ENCODE data around the gene NEK7.

NEK7 gene

GRCh38 chr1:198199105-198199504 lies 42.3 kb downstream of the NEK7 start:
- no peak overlapping the region for H3K9ac ChIP-seq (ENCODE audit: low read depth in 1 of 2, low read length in 2 of 2)
- H3K27ac ChIP-seq (ENCODE audit: low read depth in 2 of 2, low read length in 2 of 2) = no peak overlapping the region
- no peaks in the 10 kb centered on the region for H3K27me3 ChIP-seq (ENCODE audit: control insufficient read depth in 2 of 2, insufficient read depth in 2 of 2, low read length in 2 of 2)
- no peak overlapping the region for H3K4me3 ChIP-seq (ENCODE audit: low read length in 2 of 2)
- no peaks in the 10 kb centered on the region for H3K9me3 ChIP-seq (ENCODE audit: control insufficient read depth in 2 of 2, low read length in 2 of 2)
- H3K4me1 ChIP-seq (ENCODE audit: control insufficient read depth in 2 of 2, insufficient read depth in 2 of 2, low read length in 2 of 2) = no peaks in the 10 kb centered on the region
- H3K36me3 ChIP-seq (ENCODE audit: control insufficient read depth in 2 of 2, insufficient read depth in 2 of 2, low read length in 2 of 2) = no peaks in the 10 kb centered on the region

- Histone ChIP-seq H3K4me3 (ENCODE audit: low read length in 2 of 2) (no peak overlapping the region), H3K36me3 (ENCODE audit: control insufficient read depth in 2 of 2, insufficient read depth in 2 of 2, low read length in 2 of 2) (no peaks in the 10 kb centered on the region), H3K4me1 (ENCODE audit: control insufficient read depth in 2 of 2, insufficient read depth in 2 of 2, low read length in 2 of 2) (no peaks in the 10 kb centered on the region), H3K9ac (ENCODE audit: low read depth in 1 of 2, low read length in 2 of 2) (no peak overlapping the region), H3K27ac (ENCODE audit: low read depth in 2 of 2, low read length in 2 of 2) (no peak overlapping the region), H3K9me3 (ENCODE audit: control insufficient read depth in 2 of 2, low read length in 2 of 2) (no peaks in the 10 kb centered on the region), H3K27me3 (ENCODE audit: control insufficient read depth in 2 of 2, insufficient read depth in 2 of 2, low read length in 2 of 2) (no peaks in the 10 kb centered on the region)
These were observed 45.4 kb downstream of the NEK7 start for GRCh38 chr1:198201956-198202784.

GRCh38 chr1:198203434-198203833 lies 46.6 kb downstream of the NEK7 start:
- no peak overlapping the region for H3K27ac ChIP-seq (ENCODE audit: low read depth in 2 of 2, low read length in 2 of 2)

GRCh38 chr1:198205016-198205684 lies 48.4 kb downstream of the NEK7 start:
- Histone ChIP-seq H3K27me3 (ENCODE audit: control insufficient read depth in 2 of 2, insufficient read depth in 2 of 2, low read length in 2 of 2) (no peaks in the 10 kb centered on the region), H3K9me3 (ENCODE audit: control insufficient read depth in 2 of 2, low read length in 2 of 2) (no peaks in the 10 kb centered on the region), H3K4me1 (ENCODE audit: control insufficient read depth in 2 of 2, insufficient read depth in 2 of 2, low read length in 2 of 2) (no peaks in the 10 kb centered on the region), H3K4me3 (ENCODE audit: low read length in 2 of 2) (no peak overlapping the region), H3K36me3 (ENCODE audit: control insufficient read depth in 2 of 2, insufficient read depth in 2 of 2, low read length in 2 of 2) (no peaks in the 10 kb centered on the region), H3K9ac (ENCODE audit: low read depth in 1 of 2, low read length in 2 of 2) (no peak overlapping the region), H3K27ac (ENCODE audit: low read depth in 2 of 2, low read length in 2 of 2) (no peak overlapping the region)

More at GRCh38 chr1:198203434-198203833, 46.6 kb downstream of the NEK7 start:
- Histone ChIP-seq H3K9me3 (ENCODE audit: control insufficient read depth in 2 of 2, low read length in 2 of 2) (no peaks in the 10 kb centered on the region), H3K9ac (ENCODE audit: low read depth in 1 of 2, low read length in 2 of 2) (no peak overlapping the region), H3K4me1 (ENCODE audit: control insufficient read depth in 2 of 2, insufficient read depth in 2 of 2, low read length in 2 of 2) (no peaks in the 10 kb centered on the region), H3K4me3 (ENCODE audit: low read length in 2 of 2) (no peak overlapping the region), H3K27me3 (ENCODE audit: control insufficient read depth in 2 of 2, insufficient read depth in 2 of 2, low read length in 2 of 2) (no peaks in the 10 kb centered on the region), H3K36me3 (ENCODE audit: control insufficient read depth in 2 of 2, insufficient read depth in 2 of 2, low read length in 2 of 2) (no peaks in the 10 kb centered on the region)

GRCh38 chr1:198206292-198206691 lies 49.5 kb downstream of the NEK7 start:
- Histone ChIP-seq H3K9me3 (ENCODE audit: control insufficient read depth in 2 of 2, low read length in 2 of 2) (no peaks in the 10 kb centered on the region), H3K27ac (ENCODE audit: low read depth in 2 of 2, low read length in 2 of 2) (no peak overlapping the region), H3K9ac (ENCODE audit: low read depth in 1 of 2, low read length in 2 of 2) (no peak overlapping the region), H3K4me1 (ENCODE audit: control insufficient read depth in 2 of 2, insufficient read depth in 2 of 2, low read length in 2 of 2) (no peaks in the 10 kb centered on the region), H3K27me3 (ENCODE audit: control insufficient read depth in 2 of 2, insufficient read depth in 2 of 2, low read length in 2 of 2) (no peaks in the 10 kb centered on the region), H3K36me3 (ENCODE audit: control insufficient read depth in 2 of 2, insufficient read depth in 2 of 2, low read length in 2 of 2) (no peaks in the 10 kb centered on the region), H3K4me3 (ENCODE audit: low read length in 2 of 2) (no peak overlapping the region)

GRCh38 chr1:198211696-198212095 lies 54.9 kb downstream of the NEK7 start:
- Histone ChIP-seq H3K4me1 (ENCODE audit: control insufficient read depth in 2 of 2, insufficient read depth in 2 of 2, low read length in 2 of 2) (no peaks in the 10 kb centered on the region), H3K36me3 (ENCODE audit: control insufficient read depth in 2 of 2, insufficient read depth in 2 of 2, low read length in 2 of 2) (peaks cover 10% of the 10 kb centered on the region in 2 donors), H3K4me3 (ENCODE audit: low read length in 2 of 2) (no peak overlapping the region)

GRCh38 chr1:198212126-198212525 lies 55.3 kb downstream of the NEK7 start:
- H3K27ac ChIP-seq (ENCODE audit: low read depth in 2 of 2, low read length in 2 of 2) = no peak overlapping the region
- peaks cover 4 to 5% of the 10 kb centered on the region in 2 donors for H3K9me3 ChIP-seq (ENCODE audit: control insufficient read depth in 2 of 2, low read length in 2 of 2)
- no peak overlapping the region for H3K9ac ChIP-seq (ENCODE audit: low read depth in 1 of 2, low read length in 2 of 2)
- H3K4me1 ChIP-seq (ENCODE audit: control insufficient read depth in 2 of 2, insufficient read depth in 2 of 2, low read length in 2 of 2) = no peaks in the 10 kb centered on the region
- H3K27me3 ChIP-seq (ENCODE audit: control insufficient read depth in 2 of 2, insufficient read depth in 2 of 2, low read length in 2 of 2) = no peaks in the 10 kb centered on the region
- H3K36me3 ChIP-seq (ENCODE audit: control insufficient read depth in 2 of 2, insufficient read depth in 2 of 2, low read length in 2 of 2) = peaks cover 10% of the 10 kb centered on the region in 2 donors
- H3K4me3 ChIP-seq (ENCODE audit: low read length in 2 of 2) = no peak overlapping the region

More at GRCh38 chr1:198211696-198212095, 54.9 kb downstream of the NEK7 start:
- Histone ChIP-seq H3K9me3 (ENCODE audit: control insufficient read depth in 2 of 2, low read length in 2 of 2) (peaks cover 4 to 5% of the 10 kb centered on the region in 2 donors), H3K27ac (ENCODE audit: low read depth in 2 of 2, low read length in 2 of 2) (no peak overlapping the region), H3K9ac (ENCODE audit: low read depth in 1 of 2, low read length in 2 of 2) (no peak overlapping the region), H3K27me3 (ENCODE audit: control insufficient read depth in 2 of 2, insufficient read depth in 2 of 2, low read length in 2 of 2) (no peaks in the 10 kb centered on the region)

- Histone ChIP-seq H3K9ac (ENCODE audit: low read depth in 1 of 2, low read length in 2 of 2) (no peak overlapping the region), H3K27ac (ENCODE audit: low read depth in 2 of 2, low read length in 2 of 2) (no peak overlapping the region), H3K4me1 (ENCODE audit: control insufficient read depth in 2 of 2, insufficient read depth in 2 of 2, low read length in 2 of 2) (no peaks in the 10 kb centered on the region), H3K27me3 (ENCODE audit: control insufficient read depth in 2 of 2, insufficient read depth in 2 of 2, low read length in 2 of 2) (no peaks in the 10 kb centered on the region), H3K36me3 (ENCODE audit: control insufficient read depth in 2 of 2, insufficient read depth in 2 of 2, low read length in 2 of 2) (peaks cover 10% of the 10 kb centered on the region in 2 donors), H3K9me3 (ENCODE audit: control insufficient read depth in 2 of 2, low read length in 2 of 2) (peaks cover 4 to 5% of the 10 kb centered on the region in 2 donors), H3K4me3 (ENCODE audit: low read length in 2 of 2) (no peak overlapping the region)
These were observed 55.9 kb downstream of the NEK7 start for GRCh38 chr1:198212675-198213074.

- H3K27ac ChIP-seq (ENCODE audit: low read depth in 2 of 2, low read length in 2 of 2) = no peak overlapping the region
- no peaks in the 10 kb centered on the region for H3K4me1 ChIP-seq (ENCODE audit: control insufficient read depth in 2 of 2, insufficient read depth in 2 of 2, low read length in 2 of 2)
- no peak overlapping the region for H3K4me3 ChIP-seq (ENCODE audit: low read length in 2 of 2)
- no peak overlapping the region for H3K9ac ChIP-seq (ENCODE audit: low read depth in 1 of 2, low read length in 2 of 2)
- no peaks in the 10 kb centered on the region for H3K27me3 ChIP-seq (ENCODE audit: control insufficient read depth in 2 of 2, insufficient read depth in 2 of 2, low read length in 2 of 2)
- peaks cover 4 to 5% of the 10 kb centered on the region in 2 donors for H3K9me3 ChIP-seq (ENCODE audit: control insufficient read depth in 2 of 2, low read length in 2 of 2)
- H3K36me3 ChIP-seq (ENCODE audit: control insufficient read depth in 2 of 2, insufficient read depth in 2 of 2, low read length in 2 of 2) = peaks cover 10% of the 10 kb centered on the region in 2 donors
These were observed 58.1 kb downstream of the NEK7 start for GRCh38 chr1:198214924-198215323.

GRCh38 chr1:198220428-198220827 lies 63.6 kb downstream of the NEK7 start:
- Histone ChIP-seq H3K9ac (ENCODE audit: low read depth in 1 of 2, low read length in 2 of 2) (no peak overlapping the region), H3K27me3 (ENCODE audit: control insufficient read depth in 2 of 2, insufficient read depth in 2 of 2, low read length in 2 of 2) (no peaks in the 10 kb centered on the region), H3K36me3 (ENCODE audit: control insufficient read depth in 2 of 2, insufficient read depth in 2 of 2, low read length in 2 of 2) (no peaks in the 10 kb centered on the region), H3K27ac (ENCODE audit: low read depth in 2 of 2, low read length in 2 of 2) (no peak overlapping the region), H3K4me1 (ENCODE audit: control insufficient read depth in 2 of 2, insufficient read depth in 2 of 2, low read length in 2 of 2) (no peaks in the 10 kb centered on the region), H3K4me3 (ENCODE audit: low read length in 2 of 2) (no peak overlapping the region), H3K9me3 (ENCODE audit: control insufficient read depth in 2 of 2, low read length in 2 of 2) (no peaks in the 10 kb centered on the region)
